Suprapubic skin (tissue), 4 donors: ENCODE data around the gene BAIAP3.

Experiments used
- EP300 ChIP-seq: sonication (generic); formaldehyde crosslinking; IDR thresholded peaks from one replicate; pipeline ENCODE4 v1.6.1; 2017; ENCODE audit warnings: antibody characterized with exemption
- POLR2A ChIP-seq, 2 donors: fragments of 450-650 bp; IDR thresholded peaks; one replicate each; pipeline ENCODE4 v1.6.1; 2017; ENCODE audit warnings: antibody characterized with exemption in 2 of 2, mild to moderate bottlenecking in 2 of 2, moderate library complexity in 2 of 2
- POLR2AphosphoS5 ChIP-seq, 3 donors: sonication (generic); formaldehyde crosslinking; IDR thresholded peaks; one replicate each; pipeline ENCODE4 v1.6.1; 2017; ENCODE audit warnings: antibody characterized with exemption in 3 of 3
- TF ChIP-seq, protein P1 (sequence below), 2 donors: fragments of 200-600 bp in 1 of 2; fragments of 450-650 bp in 1 of 2; sonication (generic) in 1 of 2; IDR thresholded peaks; one replicate each; pipeline ENCODE4 v1.5.1; 2016 to 2019; ENCODE audit warnings: antibody characterized with exemption in 2 of 2, mild to moderate bottlenecking in 1 of 2, moderate library complexity in 1 of 2

DNA sequence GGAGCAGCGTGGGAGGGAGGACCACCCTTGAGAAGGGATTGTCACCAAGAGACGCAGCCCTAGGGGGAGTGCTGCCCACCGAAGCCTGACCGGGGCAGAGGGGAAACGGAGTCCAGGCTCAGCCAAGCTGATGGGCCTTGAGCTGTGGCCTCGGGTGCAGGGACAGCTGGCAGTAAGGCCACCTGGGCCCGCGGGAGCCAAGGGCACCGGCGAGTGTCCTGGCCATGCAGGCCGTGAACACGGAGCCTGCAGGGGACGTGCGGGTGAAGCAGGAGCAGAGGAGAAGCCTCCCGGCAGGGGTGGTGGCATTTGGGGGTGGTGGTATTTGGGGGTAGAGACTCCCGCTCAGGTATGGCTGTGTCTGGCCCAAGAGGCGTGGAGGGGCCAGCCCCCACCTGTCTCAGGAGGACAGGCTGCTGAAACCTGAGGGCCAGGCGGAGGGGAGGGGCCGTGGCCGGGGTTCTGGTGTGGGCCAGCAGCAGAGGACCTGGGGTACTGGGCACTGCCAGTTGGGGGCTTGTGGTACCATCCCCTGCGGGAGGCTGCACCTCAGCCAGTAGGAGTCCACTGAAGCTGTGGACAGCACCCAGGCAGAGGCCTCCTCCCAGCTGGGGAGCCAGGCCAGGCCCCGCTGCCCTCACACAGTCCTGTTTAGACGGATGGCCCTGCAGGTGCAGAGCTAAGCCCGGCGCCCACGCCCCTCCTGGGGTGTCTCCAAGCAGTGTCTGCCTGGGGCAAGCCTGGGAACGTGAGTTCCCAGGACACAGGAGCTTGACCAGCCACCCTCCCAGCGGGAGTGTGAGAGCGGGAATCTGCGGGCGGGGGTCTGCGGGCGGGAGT lies 22.8 kb downstream of the BAIAP3 start:
- TF ChIP-seq POLR2A (IDR thresholded peaks at IDR 0.05) (no peak), POLR2AphosphoS5 (IDR thresholded peaks at IDR 0.05) (no peak), EP300 (no peak)
- TF ChIP-seq, protein P1, sequence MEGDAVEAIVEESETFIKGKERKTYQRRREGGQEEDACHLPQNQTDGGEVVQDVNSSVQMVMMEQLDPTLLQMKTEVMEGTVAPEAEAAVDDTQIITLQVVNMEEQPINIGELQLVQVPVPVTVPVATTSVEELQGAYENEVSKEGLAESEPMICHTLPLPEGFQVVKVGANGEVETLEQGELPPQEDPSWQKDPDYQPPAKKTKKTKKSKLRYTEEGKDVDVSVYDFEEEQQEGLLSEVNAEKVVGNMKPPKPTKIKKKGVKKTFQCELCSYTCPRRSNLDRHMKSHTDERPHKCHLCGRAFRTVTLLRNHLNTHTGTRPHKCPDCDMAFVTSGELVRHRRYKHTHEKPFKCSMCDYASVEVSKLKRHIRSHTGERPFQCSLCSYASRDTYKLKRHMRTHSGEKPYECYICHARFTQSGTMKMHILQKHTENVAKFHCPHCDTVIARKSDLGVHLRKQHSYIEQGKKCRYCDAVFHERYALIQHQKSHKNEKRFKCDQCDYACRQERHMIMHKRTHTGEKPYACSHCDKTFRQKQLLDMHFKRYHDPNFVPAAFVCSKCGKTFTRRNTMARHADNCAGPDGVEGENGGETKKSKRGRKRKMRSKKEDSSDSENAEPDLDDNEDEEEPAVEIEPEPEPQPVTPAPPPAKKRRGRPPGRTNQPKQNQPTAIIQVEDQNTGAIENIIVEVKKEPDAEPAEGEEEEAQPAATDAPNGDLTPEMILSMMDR (IDR thresholded peaks at IDR 0.05), result no peak
